Aorta (tissue), 5 donors: ENCODE results near the gene EPS15. TPM values are rescaled to one million over a fixed set of nuclear protein-coding genes. Genes with fewer than 3 reads are reported as not detected.

Source experiments
- ATAC-seq: fragments of 200-7000 bp; cut with Tn5 transposase; one replicate; pipeline ENCODE4 v1.9.1; 2022; ENCODE audit warnings: moderate library complexity; ENCODE audit not compliant: low FRiP score
- DNase-seq, 2 donors: peaks; one replicate each; pipeline ENCODE4 v3.0.0-alpha.2; 2020
- H3K27ac ChIP-seq, 2 donors: one replicate each; pipeline ENCODE4 v1.5.1; 2013; ENCODE audit warnings: low read length in 2 of 2, mild to moderate bottlenecking in 2 of 2, moderate library complexity in 2 of 2, control low read depth in 1 of 2, inconsistent platforms in 1 of 2, low read depth in 1 of 2
- H3K27me3 ChIP-seq, 2 donors: one replicate each; pipeline ENCODE4 v1.6.1; 2013; ENCODE audit warnings: control low read depth in 1 of 2, low read length in 1 of 2, mild to moderate bottlenecking in 1 of 2, moderate library complexity in 1 of 2; ENCODE audit not compliant: insufficient read depth in 2 of 2, control insufficient read depth in 1 of 2
- H3K36me3 ChIP-seq, 2 donors: one replicate each; pipeline ENCODE4 v1.6.1; 2013; ENCODE audit warnings: control low read depth in 1 of 2, low read length in 1 of 2, mild to moderate bottlenecking in 1 of 2; ENCODE audit not compliant: insufficient read depth in 2 of 2, control insufficient read depth in 1 of 2
- H3K4me1 ChIP-seq, 2 donors: one replicate each; pipeline ENCODE4 v1.6.1; 2013; ENCODE audit warnings: low read length in 2 of 2, control low read depth in 1 of 2, mild to moderate bottlenecking in 1 of 2, moderate library complexity in 1 of 2; ENCODE audit not compliant: insufficient read depth in 2 of 2, control insufficient read depth in 1 of 2
- H3K4me3 ChIP-seq, 2 donors: one replicate each; pipeline ENCODE4 v1.5.1; 2013; ENCODE audit warnings: low read length in 2 of 2, control low read depth in 1 of 2, mild to moderate bottlenecking in 1 of 2
- H3K9me3 ChIP-seq: one replicate; pipeline ENCODE4 v1.6.1; 2013; ENCODE audit warnings: mild to moderate bottlenecking, low read length; ENCODE audit not compliant: control insufficient read depth
- WGBS, 2 donors: extraction: QIAGEN DNeasy Blood & Tissue Kit; methylation state at CpG; one replicate each; pipeline ENCODE4 v1.1.7; 2013; 5-methylcytosine and 5-hydroxymethylcytosine counted together
- intact Hi-C, 2 donors: fragments of 100-400 bp; cut with DNase I; formaldehyde crosslinking; loops; one replicate each; pipeline versions ENCODE4 v1.14.2 to v1.15.0; 2022
- polyA plus RNA-seq, 2 donors: library from polyadenylated mRNA; stranded (reverse); fragments of 200-250 nt; gene quantifications; one replicate each; pipeline ENCODE4 v1.2.3, GENCODE V29; 2013
- total RNA-seq, 2 donors: library from RNA; stranded (reverse); fragmentation: NEBNext Ultra II Directional; extraction: Animal tissue kit (Norgen Biotek cat#: 25700); gene quantifications; one replicate each; pipeline ENCODE4 v1.2.1, GENCODE V29; 2021
- donor health status: healthy with polysubstance abuse.
- donor health status: Bipolar disorder and iron deficiency.
- donor health status: DM: no; HTN: no; CAD: no.
- donor health status: DM: no; HTN: no; CAD: no.
- donor health status: DM: yes; HTN: yes; CAD: no.

Gene EPS15
- total and polyA plus RNA-seq, 4 donors = 24.8 to 121 (median 69.9) TPM

DNA sequence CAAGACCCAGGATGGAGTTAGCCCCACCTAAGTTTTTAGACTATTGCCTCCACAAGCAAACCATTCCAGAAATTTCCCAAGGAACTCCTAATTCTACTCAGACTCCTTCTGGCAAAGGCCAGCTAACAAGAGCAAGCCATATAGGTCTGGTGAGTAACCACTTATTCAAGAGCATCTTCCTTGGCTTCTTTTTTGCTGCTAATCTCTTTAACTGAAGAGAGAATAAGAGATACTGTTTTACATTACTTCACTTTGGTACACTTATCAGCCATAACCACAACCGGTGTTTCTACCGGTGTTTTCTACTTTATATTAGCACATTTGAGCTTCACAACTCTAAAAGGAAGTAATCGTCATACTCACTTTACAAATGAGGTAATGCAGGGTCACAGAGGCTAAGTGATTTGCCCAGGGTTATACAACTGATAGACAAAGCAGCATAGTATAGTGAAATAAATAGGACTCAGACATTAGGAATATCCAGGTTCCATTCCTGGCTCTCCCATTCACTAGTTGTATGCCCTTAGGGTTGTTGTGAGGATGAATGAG, 1.7 kb upstream of the EPS15 start:
- Histone ChIP-seq H3K27me3 (no peaks in the 10 kb centered on the region), H3K4me3 (no peak overlapping the region), H3K27ac (no peak overlapping the region), H3K9me3 (no peaks in the 10 kb centered on the region), H3K36me3 (no peaks in the 10 kb centered on the region), H3K4me1 (peaks cover 0 to 3% of the 10 kb centered on the region in 2 donors)
- intact Hi-C loops = no loop called here
- no peak for DNase-seq
- no peak for ATAC-seq
- WGBS, 2 donors = 78 to 81% methylated on average over 3 of the region's 3 CpGs

DNA sequence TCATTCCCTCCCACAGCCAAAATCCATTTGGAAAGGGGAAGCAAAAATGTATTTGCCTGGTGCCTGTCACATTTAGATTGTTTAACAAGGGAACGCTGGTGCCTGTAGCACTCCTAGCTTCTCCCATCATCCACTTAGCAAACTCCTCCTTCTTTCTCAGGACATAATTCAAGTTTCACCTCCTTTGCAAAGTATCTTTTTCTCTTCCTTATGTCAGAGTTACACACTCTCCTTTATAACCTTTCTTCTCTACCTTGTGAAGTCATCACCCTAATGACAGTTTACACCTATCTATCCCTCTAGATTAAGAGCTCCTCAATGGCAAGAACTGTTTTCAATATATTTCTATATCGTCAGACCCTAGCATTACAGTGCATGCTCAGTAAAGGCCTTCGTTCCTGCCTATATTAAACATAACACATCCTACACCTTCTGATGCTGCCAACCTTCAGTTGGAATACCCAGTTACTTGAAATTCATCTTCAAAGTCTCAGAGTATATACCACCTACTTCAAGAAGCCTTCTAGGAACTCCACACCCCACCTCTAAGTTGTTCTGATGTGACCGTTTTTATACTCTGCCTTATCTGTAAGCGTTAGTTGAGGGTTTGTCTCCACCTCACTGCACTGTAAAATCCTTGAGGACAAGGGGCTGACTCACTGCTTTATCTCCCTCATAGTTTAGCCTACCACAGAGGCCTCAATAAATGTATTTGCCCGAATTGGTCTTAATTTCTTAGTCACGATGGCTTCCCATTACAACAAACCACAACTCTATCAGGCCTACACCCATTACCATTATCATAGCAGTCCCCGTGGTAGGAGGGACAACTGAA, 1.0 kb upstream of the EPS15 start:
- ATAC-seq (no peak), DNase-seq (no peak)
- H3K27ac ChIP-seq = no peak overlapping the region
- H3K4me3 ChIP-seq = no peak overlapping the region
- H3K27me3 ChIP-seq = no peaks in the 10 kb centered on the region
- no peaks in the 10 kb centered on the region for H3K9me3 ChIP-seq
- intact Hi-C loops = loop anchor here in 1 of 2 donors (10.0 kb wide), 1 partner anchor 75 kb away; no protein-coding TSS in a partner anchor
- whole genome bisulfite sequencing, 2 donors = 77 to 79% methylated on average over 8 of the region's 8 CpGs
- no peaks in the 10 kb centered on the region for H3K36me3 ChIP-seq
- H3K4me1 ChIP-seq = peaks cover 0 to 3% of the 10 kb centered on the region in 2 donors

DNA sequence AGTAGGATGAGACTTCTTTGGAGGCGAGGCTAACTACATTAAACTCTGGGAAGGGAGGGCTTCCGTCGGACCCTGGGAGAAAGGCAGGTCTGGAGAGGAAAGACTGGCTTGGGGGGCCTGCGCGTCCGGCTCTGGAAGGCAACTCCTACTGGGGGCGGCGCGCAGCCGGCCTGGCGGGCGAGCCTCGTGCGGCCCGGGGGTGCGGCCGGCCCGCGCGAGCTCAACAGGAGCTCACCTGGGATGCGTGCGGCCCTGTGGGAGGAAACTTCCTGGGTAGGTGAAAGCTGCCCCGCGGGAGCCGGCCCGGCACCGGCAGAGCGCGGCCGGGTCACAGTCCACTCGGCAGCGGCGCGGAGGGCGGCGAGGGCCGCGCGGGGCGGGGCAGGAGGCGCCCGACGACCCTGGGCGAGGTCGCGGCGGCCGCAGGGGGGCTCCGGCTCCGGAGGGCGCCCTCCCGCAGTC, 449 bp downstream of the EPS15 start:
- Histone ChIP-seq H3K4me1 (peaks cover 0 to 3% of the 10 kb centered on the region in 2 donors), H3K4me3 (peak overlapping the region; percentile 77 to 89), H3K36me3 (no peaks in the 10 kb centered on the region), H3K27ac (peak overlapping the region; percentile 60 to 68), H3K9me3 (no peaks in the 10 kb centered on the region), H3K27me3 (no peaks in the 10 kb centered on the region)
- intact Hi-C loops = loop anchor here in 1 of 2 donors (10.0 kb wide), 1 partner anchor 74 kb away; no protein-coding TSS in a partner anchor
- ATAC-seq = peak; percentile 49
- DNase-seq = peak in 1 of 2 donors; percentile 65
- 0% methylated on average over 29 to 52 of the region's 52 CpGs for WGBS, 2 donors

DNA sequence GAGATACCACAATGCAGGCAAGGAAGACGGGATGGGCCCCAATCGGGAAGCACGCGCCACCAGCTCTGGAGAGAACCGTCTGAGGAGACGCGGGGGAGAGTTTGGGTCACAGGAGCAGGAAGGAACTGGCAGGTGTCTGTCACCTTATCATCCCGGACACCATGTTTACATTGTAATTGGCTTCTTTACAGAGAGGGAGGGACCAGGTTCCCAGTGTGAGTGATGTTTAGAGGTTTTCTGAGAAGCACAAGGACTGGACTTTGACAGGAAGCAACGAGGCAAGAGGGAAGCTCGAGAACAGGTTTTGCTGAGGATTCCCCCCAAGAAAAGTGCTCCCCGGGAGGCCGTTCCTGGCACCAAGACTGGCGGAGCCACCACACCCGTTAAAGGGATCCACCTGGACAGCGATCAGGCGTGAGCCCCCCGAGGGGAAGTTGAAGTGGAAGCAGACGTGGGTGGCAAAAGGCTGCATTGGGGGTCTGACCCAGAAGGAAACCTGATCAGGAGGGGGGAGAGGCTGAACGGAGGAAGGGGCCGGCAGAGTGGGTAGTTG, 957 bp downstream of the EPS15 start:
- H3K4me1 ChIP-seq = peaks cover 0 to 3% of the 10 kb centered on the region in 2 donors
- intact Hi-C loops = loop anchor here in 1 of 2 donors (10.0 kb wide), 1 partner anchor 73 kb away; no protein-coding TSS in a partner anchor
- WGBS, 2 donors = 0 to 1% methylated on average over 20 of the region's 20 CpGs
- ATAC-seq (peak; percentile 57), DNase-seq (peak; percentile 49 to 79)
- H3K9me3 ChIP-seq = no peaks in the 10 kb centered on the region
- H3K27ac ChIP-seq = peak overlapping the region in 1 of 2 donors; percentile 60
- peak overlapping the region; percentile 77 to 89 for H3K4me3 ChIP-seq
- H3K27me3 ChIP-seq = no peaks in the 10 kb centered on the region
- no peaks in the 10 kb centered on the region for H3K36me3 ChIP-seq

DNA sequence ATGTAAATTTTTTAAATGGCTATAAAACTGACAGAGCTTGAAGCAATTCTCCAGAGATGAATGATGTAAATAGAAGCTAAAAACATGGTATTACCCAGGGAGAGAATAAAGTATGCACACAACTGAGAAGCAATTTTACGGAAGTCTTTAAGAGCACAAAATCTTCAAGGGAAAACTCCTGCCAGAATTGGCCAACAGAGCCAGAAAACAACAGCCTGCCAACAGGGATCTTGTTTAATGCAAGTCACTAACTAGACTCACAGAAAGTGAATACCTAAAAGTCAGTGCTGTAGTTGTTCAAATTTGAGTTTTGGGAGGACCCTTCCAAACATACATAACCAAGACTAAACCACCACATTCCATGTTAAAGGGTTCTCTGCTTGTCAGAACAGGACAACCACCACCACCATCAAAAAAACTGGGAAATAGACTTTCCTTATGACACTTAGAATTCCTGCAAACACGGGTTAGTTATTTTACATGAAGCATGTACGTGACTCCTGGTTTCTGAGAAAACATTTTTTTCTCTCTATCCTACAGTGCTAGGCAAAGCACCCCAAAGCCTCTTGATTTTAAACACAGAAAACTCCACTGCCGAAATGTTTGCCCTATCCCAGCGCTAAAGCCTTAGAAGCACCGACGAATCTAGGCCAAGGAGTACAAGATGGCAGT, 1.6 kb downstream of the EPS15 start:
- H3K27ac ChIP-seq = peak overlapping the region in 1 of 2 donors; percentile 60
- peaks cover 0 to 3% of the 10 kb centered on the region in 2 donors for H3K4me1 ChIP-seq
- WGBS, 2 donors = 1% methylated on average over 7 of the region's 7 CpGs
- H3K27me3 ChIP-seq = no peaks in the 10 kb centered on the region
- H3K9me3 ChIP-seq = no peaks in the 10 kb centered on the region
- DNase-seq (no peak), ATAC-seq (no peak)
- no peaks in the 10 kb centered on the region for H3K36me3 ChIP-seq
- intact Hi-C loops = loop anchor here in 1 of 2 donors (10.0 kb wide), 1 partner anchor 73 kb away; no protein-coding TSS in a partner anchor
- H3K4me3 ChIP-seq = peak overlapping the region; percentile 77 to 89

DNA sequence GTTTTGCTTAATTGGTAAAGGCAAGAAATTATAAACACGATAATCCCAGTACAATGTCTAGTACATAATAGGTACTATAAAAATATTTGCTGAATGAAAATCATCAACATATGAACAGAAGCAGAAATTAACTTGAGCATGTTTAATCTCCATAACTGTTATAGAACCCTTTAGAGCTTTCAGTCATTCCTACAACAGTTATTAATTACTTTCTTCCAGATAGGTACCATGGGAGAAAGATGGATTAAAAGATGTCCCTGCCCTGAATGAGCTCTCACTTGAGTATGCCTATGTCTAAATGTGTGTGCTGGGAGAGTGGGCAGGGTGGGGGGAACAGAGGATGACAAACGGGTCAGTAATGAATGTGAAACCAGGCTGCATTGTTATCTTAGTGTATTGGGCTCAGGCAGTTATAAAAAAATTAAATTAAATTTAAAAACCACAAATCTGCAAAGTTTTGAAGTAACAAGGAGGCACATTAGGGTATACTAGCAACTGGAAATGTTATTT, 2.4 kb downstream of the EPS15 start:
- peak overlapping the region in 1 of 2 donors; percentile 26 for H3K4me3 ChIP-seq
- WGBS, 2 donors = 5 to 12% methylated on average over 2 of the region's 2 CpGs
- no peaks in the 10 kb centered on the region for H3K9me3 ChIP-seq
- H3K4me1 ChIP-seq = peaks cover 0 to 3% of the 10 kb centered on the region in 2 donors
- ATAC-seq = no peak
- no peaks in the 10 kb centered on the region for H3K36me3 ChIP-seq
- peak overlapping the region in 1 of 2 donors; percentile 6 for H3K27ac ChIP-seq
- no peaks in the 10 kb centered on the region for H3K27me3 ChIP-seq
- DNase-seq = no peak
- intact Hi-C loops = loop anchor here in 1 of 2 donors (10.0 kb wide), 1 partner anchor 72 kb away; no protein-coding TSS in a partner anchor

DNA sequence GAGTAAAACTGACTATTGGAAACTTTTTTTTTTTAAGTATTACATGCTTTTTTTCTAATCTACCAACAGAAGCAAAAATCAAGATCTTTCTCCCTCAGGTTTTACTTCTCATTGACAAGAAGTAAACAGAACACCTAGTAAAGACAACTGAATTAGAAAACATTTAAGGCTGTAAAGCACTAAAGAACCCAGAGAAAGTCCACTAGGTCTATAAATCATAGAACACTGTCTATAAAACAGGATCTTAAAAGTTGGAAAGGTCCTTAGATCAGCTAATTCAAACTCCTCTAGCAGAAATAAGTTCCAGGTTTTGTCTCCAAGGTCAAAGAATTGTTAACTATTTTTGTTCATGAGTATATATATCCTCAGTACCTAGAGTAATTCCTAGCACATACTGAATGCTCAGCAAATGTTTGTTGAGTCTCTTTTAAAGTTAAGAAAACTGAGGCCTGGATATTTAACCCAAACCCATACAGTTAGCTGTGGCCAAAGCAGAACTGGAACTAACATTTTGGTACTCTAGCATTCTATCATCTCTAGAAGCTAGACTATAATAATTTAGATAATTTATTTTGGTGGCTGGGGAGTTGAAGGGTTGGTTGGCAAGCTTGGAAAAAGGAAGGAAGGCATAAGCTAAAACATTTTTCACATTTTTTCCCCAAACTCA, 3.0 kb downstream of the EPS15 start:
- no peaks in the 10 kb centered on the region for H3K27me3 ChIP-seq
- H3K9me3 ChIP-seq = no peaks in the 10 kb centered on the region
- no peak overlapping the region for H3K27ac ChIP-seq
- no peak for ATAC-seq
- peak overlapping the region in 1 of 2 donors; percentile 48 for H3K4me3 ChIP-seq
- intact Hi-C loops = loop anchor here in 1 of 2 donors (10.0 kb wide), 1 partner anchor 71 kb away; no protein-coding TSS in a partner anchor
- no peaks in the 10 kb centered on the region for H3K36me3 ChIP-seq
- no peak for DNase-seq
- H3K4me1 ChIP-seq = peaks cover 0 to 3% of the 10 kb centered on the region in 2 donors
